Loucy (cell line): ENCODE results near the gene CST4.

Experiments used
- H2AFZ ChIP-seq: fragments of 200-600 bp; sonication (generic); 2 replicates; pipeline ENCODE4 v1.6.0; 2016; ENCODE audit warnings: antibody characterized with exemption, mild to moderate bottlenecking, low read length, moderate library complexity
- H3F3A ChIP-seq: fragments of 200-600 bp; 2 replicates; pipeline ENCODE4 v1.6.0; 2016; ENCODE audit warnings: antibody characterized with exemption, low read depth, mild to moderate bottlenecking
- H3K27me3 ChIP-seq: fragments of 200-600 bp; sonication (generic); 2 replicates; pipeline ENCODE4 v1.6.1; 2014; ENCODE audit warnings: low read length, mild to moderate bottlenecking; ENCODE audit not compliant: insufficient read depth, poor library complexity, severe bottlenecking
- H3K36me3 ChIP-seq: fragments of 200-600 bp; sonication (generic); 2 replicates; pipeline ENCODE4 v1.6.1; 2016; ENCODE audit warnings: low read length; ENCODE audit not compliant: insufficient read depth
- H3K4me1 ChIP-seq: fragments of 200-600 bp; sonication (generic); 2 replicates; pipeline ENCODE4 v1.5.1; 2014; ENCODE audit warnings: low read length, mild to moderate bottlenecking; ENCODE audit not compliant: insufficient read depth, poor library complexity, severe bottlenecking
- H3K4me2 ChIP-seq: fragments of 200-600 bp; sonication (generic); 2 replicates; pipeline ENCODE4 v1.6.0; 2014; ENCODE audit warnings: antibody characterized with exemption, low read length, low read depth, mild to moderate bottlenecking; ENCODE audit not compliant: poor library complexity, severe bottlenecking
- H3K4me3 ChIP-seq: fragments of 200-600 bp; sonication (generic); 2 replicates; pipeline ENCODE4 v1.5.1; 2014; ENCODE audit warnings: low read length, mild to moderate bottlenecking, mixed read lengths; ENCODE audit not compliant: poor library complexity, severe bottlenecking
- H3K79me2 ChIP-seq: fragments of 200-600 bp; sonication (generic); 2 replicates; pipeline ENCODE4 v1.6.1; 2014; ENCODE audit warnings: low read length; ENCODE audit not compliant: insufficient read depth
- H3K9ac ChIP-seq: fragments of 200-600 bp; sonication (generic); 2 replicates; pipeline ENCODE4 v1.6.0; 2014; ENCODE audit warnings: mild to moderate bottlenecking, low read depth, low read length, moderate library complexity; ENCODE audit not compliant: poor library complexity, severe bottlenecking
- H3K9me2 ChIP-seq: fragments of 200-600 bp; sonication (generic); replicated peaks from 2 replicates; pipeline ENCODE4 v1.6.1; 2016; ENCODE audit warnings: low read depth, low read length, mixed read lengths
- H3K9me3 ChIP-seq: fragments of 200-600 bp; sonication (generic); 2 replicates; pipeline ENCODE4 v1.6.1; 2014; ENCODE audit warnings: mild to moderate bottlenecking, antibody characterized with exemption, low read length, low read depth; ENCODE audit not compliant: insufficient read depth
- H4K20me1 ChIP-seq: fragments of 200-600 bp; sonication (generic); 2 replicates; pipeline ENCODE4 v1.6.0; 2014; ENCODE audit warnings: antibody characterized with exemption, low read length, mild to moderate bottlenecking; ENCODE audit not compliant: insufficient read depth, poor library complexity, severe bottlenecking
- EZH2phosphoT487 ChIP-seq: fragments of 200-600 bp; IDR thresholded peaks from 2 replicates; pipeline ENCODE4 v1.6.1; 2018; ENCODE audit warnings: antibody characterized with exemption, mild to moderate bottlenecking, moderate library complexity, borderline replicate concordance
- TF ChIP-seq, protein P1 (sequence below): fragments of 200-600 bp; sonication (generic); conservative IDR thresholded peaks from 2 replicates; pipeline ENCODE4 v1.5.1; 2014; ENCODE audit warnings: mild to moderate bottlenecking, antibody characterized with exemption, low read length

Gene CST4

GRCh38 chr20:23649830-23650417 is 38.9 kb downstream of the CST4 start:
- no peaks in the 10 kb centered on the region for H3K79me2 ChIP-seq
- no peaks in the 10 kb centered on the region for H3K9me2 ChIP-seq
- H3K27me3 ChIP-seq = no peaks in the 10 kb centered on the region
- H3K9me3 ChIP-seq = no peaks in the 10 kb centered on the region
- no peaks in the 10 kb centered on the region for H3K4me1 ChIP-seq
- H3K4me2 ChIP-seq = no peak overlapping the region
- no peaks in the 10 kb centered on the region for H3F3A ChIP-seq
- H2AFZ ChIP-seq = no peak overlapping the region
- no peak overlapping the region for H3K9ac ChIP-seq
- TF ChIP-seq, protein P1, sequence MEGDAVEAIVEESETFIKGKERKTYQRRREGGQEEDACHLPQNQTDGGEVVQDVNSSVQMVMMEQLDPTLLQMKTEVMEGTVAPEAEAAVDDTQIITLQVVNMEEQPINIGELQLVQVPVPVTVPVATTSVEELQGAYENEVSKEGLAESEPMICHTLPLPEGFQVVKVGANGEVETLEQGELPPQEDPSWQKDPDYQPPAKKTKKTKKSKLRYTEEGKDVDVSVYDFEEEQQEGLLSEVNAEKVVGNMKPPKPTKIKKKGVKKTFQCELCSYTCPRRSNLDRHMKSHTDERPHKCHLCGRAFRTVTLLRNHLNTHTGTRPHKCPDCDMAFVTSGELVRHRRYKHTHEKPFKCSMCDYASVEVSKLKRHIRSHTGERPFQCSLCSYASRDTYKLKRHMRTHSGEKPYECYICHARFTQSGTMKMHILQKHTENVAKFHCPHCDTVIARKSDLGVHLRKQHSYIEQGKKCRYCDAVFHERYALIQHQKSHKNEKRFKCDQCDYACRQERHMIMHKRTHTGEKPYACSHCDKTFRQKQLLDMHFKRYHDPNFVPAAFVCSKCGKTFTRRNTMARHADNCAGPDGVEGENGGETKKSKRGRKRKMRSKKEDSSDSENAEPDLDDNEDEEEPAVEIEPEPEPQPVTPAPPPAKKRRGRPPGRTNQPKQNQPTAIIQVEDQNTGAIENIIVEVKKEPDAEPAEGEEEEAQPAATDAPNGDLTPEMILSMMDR = no peak
- TF ChIP-seq EZH2phosphoT487 = no peak
- H3K36me3 ChIP-seq = no peaks in the 10 kb centered on the region
- no peak overlapping the region for H3K4me3 ChIP-seq
- H4K20me1 ChIP-seq = no peaks in the 10 kb centered on the region

DNA sequence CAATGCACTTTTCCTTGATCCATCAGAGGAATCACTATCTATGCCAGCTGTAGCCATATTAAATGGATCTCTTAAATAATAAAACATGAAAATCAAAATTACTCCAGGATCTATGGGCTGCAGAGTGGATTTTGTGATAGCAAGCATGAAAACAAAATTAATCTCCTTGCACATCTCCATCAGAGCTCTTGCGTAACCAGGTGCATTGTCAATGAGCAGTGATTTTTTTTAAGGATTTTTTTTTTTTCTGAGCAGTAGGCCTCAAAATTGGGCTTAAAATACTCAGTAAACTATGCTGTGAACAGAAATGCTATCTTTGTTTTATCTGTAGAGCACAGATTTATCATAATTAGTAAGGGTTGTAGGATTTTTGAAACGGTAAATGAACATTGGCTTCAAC is 39.6 kb downstream of the CST4 start:
- H3K27me3 ChIP-seq = no peaks in the 10 kb centered on the region
- no peaks in the 10 kb centered on the region for H4K20me1 ChIP-seq
- no peaks in the 10 kb centered on the region for H3K4me1 ChIP-seq
- no peaks in the 10 kb centered on the region for H3K36me3 ChIP-seq
- no peak for TF ChIP-seq EZH2phosphoT487
- TF ChIP-seq, protein P1 = no peak
- no peaks in the 10 kb centered on the region for H3F3A ChIP-seq
- no peak overlapping the region for H3K4me3 ChIP-seq
- H3K9me3 ChIP-seq = no peaks in the 10 kb centered on the region
- no peak overlapping the region for H3K9ac ChIP-seq
- H2AFZ ChIP-seq = no peak overlapping the region
- H3K9me2 ChIP-seq = no peaks in the 10 kb centered on the region
- H3K4me2 ChIP-seq = no peak overlapping the region
- H3K79me2 ChIP-seq = no peaks in the 10 kb centered on the region

GRCh38 chr20:23647346-23647745 is 41.5 kb downstream of the CST4 start:
- no peaks in the 10 kb centered on the region for H3K9me2 ChIP-seq
- H3K9ac ChIP-seq = no peak overlapping the region
- H3F3A ChIP-seq = no peaks in the 10 kb centered on the region
- H3K4me2 ChIP-seq = no peak overlapping the region
- H4K20me1 ChIP-seq = no peaks in the 10 kb centered on the region
- no peak overlapping the region for H3K4me3 ChIP-seq
- H3K36me3 ChIP-seq = no peaks in the 10 kb centered on the region
- TF ChIP-seq, protein P1 = no peak
- no peak for TF ChIP-seq EZH2phosphoT487
- H3K79me2 ChIP-seq = no peaks in the 10 kb centered on the region
- no peaks in the 10 kb centered on the region for H3K9me3 ChIP-seq
- no peaks in the 10 kb centered on the region for H3K27me3 ChIP-seq
- H2AFZ ChIP-seq = no peak overlapping the region
- H3K4me1 ChIP-seq = no peaks in the 10 kb centered on the region
